BJ (cell line): ENCODE results near the gene TPTE. TPM values are rescaled to one million over a fixed set of nuclear protein-coding genes. Genes with fewer than 3 reads are reported as not detected.
"Not testable (repeated sequence)": the region's sequence is repeated elsewhere in the genome, so short reads cannot be mapped to it uniquely, and the experiment has no call there.

Experiments
- CTCF ChIA-PET: fragments of 350-600 bp; formaldehyde crosslinking; extraction: SDS; loops from one replicate; lab custom pipeline; 2021; ENCODE audit warnings: antibody characterized with exemption, inconsistent platforms; lab: Yijun Ruan, JAX
- POLR2A ChIA-PET: fragments of 300-600 bp; sonication (Branson Sonifier 250); formaldehyde crosslinking; extraction: SDS; loops from one replicate; lab custom pipeline; 2021; ENCODE audit warnings: antibody characterized with exemption; lab: Charles Lee
- DNase-seq: peaks from one replicate; pipeline ENCODE4 v3.0.0-alpha.2; 2011; ENCODE audit warnings: low read depth
- H3K27me3 ChIP-seq: 2 replicates; pipeline ENCODE4 v1.6.0; 2011; ENCODE audit warnings: low read length; ENCODE audit not compliant: control insufficient read depth, insufficient read depth
- H3K36me3 ChIP-seq: 2 replicates; pipeline ENCODE4 v1.5.1; 2011; ENCODE audit warnings: low read length; ENCODE audit not compliant: control insufficient read depth, insufficient read depth
- H3K4me3 ChIP-seq: 2 replicates; pipeline ENCODE4 v1.5.1; 2011; ENCODE audit warnings: low read depth, mild to moderate bottlenecking, control low read depth, low read length
- polyA plus RNA-seq: library from polyadenylated mRNA; depleted of rRNA; stranded (reverse); fragments of >200 nt; gene quantifications from 2 replicates; pipeline ENCODE4 v1.2.3, GENCODE V29; 2011
- small RNA-seq: library from RNA; depleted of rRNA; stranded (forward); fragments of <200 nt; gene quantifications from one replicate; pipeline ENCODE3, GENCODE V24; 2012; ENCODE audit warnings: low replicate concordance, low read depth; ENCODE audit not compliant: insufficient read length
- TF ChIP-seq, protein P1 (sequence below): IDR thresholded peaks from 2 replicates; pipeline ENCODE4 v1.5.1; 2011; ENCODE audit warnings: low read depth, mild to moderate bottlenecking, control low read depth, inconsistent platforms, low read length, moderate library complexity; ENCODE audit not compliant: insufficient read depth

Gene TPTE
- polyA plus RNA-seq, 1 experiment = not detected

DNA sequence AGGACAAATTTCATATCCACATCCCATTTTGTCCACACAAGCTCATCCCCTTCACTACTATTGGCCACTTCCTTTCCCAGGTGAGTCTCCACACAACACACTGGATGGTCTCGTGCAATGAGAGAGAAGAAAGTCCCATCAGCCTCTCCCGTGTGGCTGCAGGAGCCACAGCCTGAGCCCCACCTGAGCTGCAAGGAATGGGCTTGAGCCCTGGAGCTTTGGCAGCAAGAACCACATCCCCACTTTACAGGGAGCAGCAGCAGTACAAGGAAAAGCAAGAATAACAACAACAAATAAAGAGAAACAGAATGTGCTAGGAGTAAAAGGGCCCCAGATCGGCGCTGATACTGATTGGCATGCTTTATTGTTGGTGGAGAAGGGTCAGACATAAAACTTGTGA, 117.7 kb downstream of the TPTE start:
- H3K36me3 ChIP-seq = no peaks in the 10 kb centered on the region
- no peak overlapping the region for H3K4me3 ChIP-seq
- H3K27me3 ChIP-seq = no peaks in the 10 kb centered on the region
- ChIA-PET CTCF (no interaction called here), POLR2A (no interaction called here)
- DNase-seq = no peak
- TF ChIP-seq, protein P1, sequence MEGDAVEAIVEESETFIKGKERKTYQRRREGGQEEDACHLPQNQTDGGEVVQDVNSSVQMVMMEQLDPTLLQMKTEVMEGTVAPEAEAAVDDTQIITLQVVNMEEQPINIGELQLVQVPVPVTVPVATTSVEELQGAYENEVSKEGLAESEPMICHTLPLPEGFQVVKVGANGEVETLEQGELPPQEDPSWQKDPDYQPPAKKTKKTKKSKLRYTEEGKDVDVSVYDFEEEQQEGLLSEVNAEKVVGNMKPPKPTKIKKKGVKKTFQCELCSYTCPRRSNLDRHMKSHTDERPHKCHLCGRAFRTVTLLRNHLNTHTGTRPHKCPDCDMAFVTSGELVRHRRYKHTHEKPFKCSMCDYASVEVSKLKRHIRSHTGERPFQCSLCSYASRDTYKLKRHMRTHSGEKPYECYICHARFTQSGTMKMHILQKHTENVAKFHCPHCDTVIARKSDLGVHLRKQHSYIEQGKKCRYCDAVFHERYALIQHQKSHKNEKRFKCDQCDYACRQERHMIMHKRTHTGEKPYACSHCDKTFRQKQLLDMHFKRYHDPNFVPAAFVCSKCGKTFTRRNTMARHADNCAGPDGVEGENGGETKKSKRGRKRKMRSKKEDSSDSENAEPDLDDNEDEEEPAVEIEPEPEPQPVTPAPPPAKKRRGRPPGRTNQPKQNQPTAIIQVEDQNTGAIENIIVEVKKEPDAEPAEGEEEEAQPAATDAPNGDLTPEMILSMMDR = no peak

DNA sequence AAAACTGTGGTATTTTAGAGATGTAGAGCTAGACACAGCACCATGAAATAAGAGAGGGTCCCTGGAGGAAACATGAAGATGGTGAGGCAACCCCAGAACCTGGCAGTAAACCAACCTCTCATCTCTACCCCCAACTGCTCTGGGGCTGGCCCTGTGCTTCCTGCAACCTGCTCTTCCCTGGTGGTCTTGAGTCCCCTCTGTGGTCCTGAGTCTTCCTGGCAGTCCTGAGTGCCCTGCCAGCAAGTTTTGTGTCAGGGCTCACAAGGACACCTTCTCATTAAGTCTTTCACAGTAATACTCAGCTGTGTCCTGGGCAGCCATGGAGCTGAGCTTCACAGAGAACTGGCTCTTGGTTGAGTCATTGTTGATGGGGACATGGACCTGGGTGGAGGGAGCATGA, 118.4 kb downstream of the TPTE start:
- H3K4me3 ChIP-seq, H3K27me3 ChIP-seq, DNase-seq, H3K36me3 ChIP-seq, POLR2A ChIA-PET, CTCF ChIA-PET: not testable (repeated sequence)

DNA sequence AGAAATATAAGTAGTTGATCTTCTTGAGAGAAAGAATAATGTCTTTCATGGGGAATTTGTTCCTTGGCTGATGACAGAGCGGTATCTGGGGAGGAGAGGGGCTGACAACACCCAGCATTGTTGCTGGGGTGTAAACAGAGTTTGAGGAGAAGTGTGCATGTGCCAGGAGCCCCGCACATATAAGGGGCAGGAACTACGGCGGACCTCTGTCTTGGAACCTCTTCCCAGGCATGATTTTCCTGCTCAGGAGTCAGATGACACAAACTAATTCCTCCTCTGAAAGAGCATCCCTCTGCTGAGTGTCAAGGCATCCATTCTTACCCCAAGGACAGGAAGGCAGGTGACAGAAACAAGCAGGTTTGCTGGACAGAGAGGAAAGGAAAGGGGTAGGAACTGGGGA, 119.1 kb downstream of the TPTE start:
- ChIA-PET POLR2A (no interaction called here), CTCF (no interaction called here)
- no peaks in the 10 kb centered on the region for H3K36me3 ChIP-seq
- no peaks in the 10 kb centered on the region for H3K27me3 ChIP-seq
- DNase-seq = no peak
- H3K4me3 ChIP-seq = no peak overlapping the region
- TF ChIP-seq, protein P1 = no peak

DNA sequence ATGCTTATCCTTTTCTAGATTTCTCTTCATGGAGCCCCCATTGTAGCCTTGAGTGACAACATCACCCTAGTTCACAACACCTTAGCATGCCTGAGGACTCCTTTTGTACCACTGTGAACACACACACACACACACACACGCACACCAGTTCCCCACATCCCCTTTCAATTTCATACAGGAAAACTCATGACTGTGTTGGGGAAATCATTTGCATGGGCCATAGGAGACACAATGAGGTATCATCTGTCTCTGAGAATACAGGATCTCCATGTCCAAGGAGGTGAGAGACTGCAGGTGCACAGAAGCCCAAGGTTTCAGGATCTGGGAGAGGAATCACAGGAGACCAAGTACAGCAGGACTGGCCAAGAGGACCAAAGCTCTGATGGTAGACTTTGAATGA, 119.7 kb downstream of the TPTE start:
- TF ChIP-seq, protein P1 = no peak
- no peak for DNase-seq
- H3K27me3 ChIP-seq = no peaks in the 10 kb centered on the region
- no peaks in the 10 kb centered on the region for H3K36me3 ChIP-seq
- POLR2A ChIA-PET = no interaction called here
- CTCF ChIA-PET = no interaction called here
- H3K4me3 ChIP-seq = no peak overlapping the region

DNA sequence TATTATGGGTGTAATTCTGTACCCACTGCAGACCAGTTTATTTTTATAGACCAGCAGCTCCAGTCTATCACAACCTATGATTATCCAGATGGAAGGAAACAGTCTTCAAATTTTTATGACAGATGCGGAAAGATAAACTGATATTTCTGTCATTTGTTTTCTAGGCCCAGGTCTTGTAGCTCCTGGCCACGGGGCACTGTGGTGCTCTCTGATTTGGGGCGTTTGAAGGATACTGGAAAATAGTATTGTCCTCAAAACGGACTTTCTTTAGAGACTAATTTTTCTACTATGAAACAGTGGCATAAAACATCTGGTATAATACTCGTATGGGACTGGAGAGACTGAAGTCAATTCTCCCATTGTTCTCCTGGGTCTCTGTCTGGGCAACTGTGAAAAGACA, 124.3 kb downstream of the TPTE start:
- DNase-seq, H3K36me3 ChIP-seq, POLR2A ChIA-PET, H3K4me3 ChIP-seq, CTCF ChIA-PET, H3K27me3 ChIP-seq: not testable (repeated sequence)

DNA sequence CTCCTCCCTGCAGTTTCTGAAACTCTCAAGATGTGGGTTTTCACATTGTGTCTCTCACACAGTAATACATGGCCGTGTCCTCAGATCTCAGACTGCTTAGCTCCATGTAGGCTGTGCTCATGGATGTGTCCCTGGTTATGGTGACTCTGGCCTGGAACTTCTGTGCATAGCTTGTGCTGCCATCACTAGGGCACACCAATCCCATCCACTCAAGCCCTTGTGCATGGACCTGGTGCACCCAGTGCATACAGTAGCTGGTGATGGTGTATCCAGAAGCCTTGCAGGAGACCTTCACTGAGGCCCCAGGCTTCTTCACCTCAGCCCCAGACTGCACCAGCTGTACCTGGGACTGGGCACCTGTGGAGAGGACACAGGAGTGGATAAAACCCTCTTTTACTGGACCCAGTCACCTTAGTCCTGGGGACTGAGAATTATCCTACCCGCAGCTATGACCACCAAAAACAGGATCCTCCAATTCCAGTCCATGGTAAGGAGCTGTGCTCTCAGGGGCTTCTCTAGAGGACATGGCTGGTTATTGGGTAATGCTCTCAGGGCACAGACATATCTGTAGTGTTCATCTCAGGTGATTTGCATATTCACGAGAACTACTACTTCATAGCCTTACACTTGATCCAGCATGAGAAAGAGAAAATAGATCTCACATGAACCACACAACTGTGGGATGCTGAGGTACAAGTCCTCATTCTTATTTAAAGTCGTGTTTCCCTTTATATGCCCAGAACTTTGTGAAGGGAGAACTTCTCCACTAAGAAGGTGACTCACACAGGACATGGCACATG, 128.2 kb downstream of the TPTE start:
- POLR2A ChIA-PET, DNase-seq, H3K27me3 ChIP-seq, H3K36me3 ChIP-seq, H3K4me3 ChIP-seq, CTCF ChIA-PET: not testable (repeated sequence)

DNA sequence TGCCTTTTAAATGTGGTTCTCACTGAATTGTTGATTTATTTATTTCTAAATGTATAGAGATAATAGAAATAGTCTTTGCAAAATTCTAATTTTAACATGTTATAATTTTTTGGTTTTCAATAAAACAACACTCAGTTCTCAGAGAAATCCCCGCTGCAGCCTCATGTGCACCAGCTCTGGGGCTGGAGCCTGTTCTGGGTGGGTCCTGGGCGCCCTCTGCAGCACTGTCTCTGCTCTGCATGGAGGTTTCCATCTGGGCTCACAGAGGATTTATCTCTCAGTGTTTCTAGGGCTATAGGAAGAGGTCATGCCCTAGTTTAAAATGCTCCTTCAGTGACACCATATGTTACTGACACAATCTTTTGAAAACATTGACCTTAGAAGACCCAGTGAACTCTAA, 128.9 kb downstream of the TPTE start:
- H3K27me3 ChIP-seq, DNase-seq, H3K4me3 ChIP-seq, H3K36me3 ChIP-seq, CTCF ChIA-PET, POLR2A ChIA-PET: not testable (repeated sequence)

Small RNA genes within 50 kb of the gene (small RNA-seq; reads per million reads assigned to genes)
- not detected for gene CYCSP41
